H1 (cell line): Measurements from ENCODE around the gene C19orf44.

Experiments
- ATF2 ChIP-seq: IDR thresholded peaks from 2 replicates; pipeline ENCODE4 v1.6.1; 2012; ENCODE audit warnings: low read length, inconsistent platforms
- CHD7 ChIP-seq: fragments of 300-600 bp; sonication (generic); IDR thresholded peaks from 2 replicates; pipeline ENCODE4 v1.7.1; 2012; ENCODE audit warnings: low read length, moderate library complexity, mild to moderate bottlenecking, inconsistent platforms; ENCODE audit not compliant: insufficient replicate concordance
- EZH2 ChIP-seq: fragments of 200-600 bp; sonication (generic); IDR thresholded peaks from 2 replicates; pipeline ENCODE4 v1.7.1; 2012; ENCODE audit warnings: low read depth, mild to moderate bottlenecking, moderate library complexity, low read length, inconsistent platforms; ENCODE audit not compliant: severe bottlenecking
- PHF8 ChIP-seq: fragments of 200-600 bp; sonication (generic); conservative IDR thresholded peaks from 2 replicates; pipeline ENCODE4 v1.7.1; 2012; ENCODE audit warnings: low read depth, mild to moderate bottlenecking, inconsistent platforms, low read length, moderate library complexity
- POLR2A ChIP-seq, 2 experiments: IDR thresholded peaks; 1 replicate in 1 of 2; 2 replicates in 1 of 2; pipeline ENCODE4 v1.6.1; 2011; ENCODE audit warnings: low read depth in 2 of 2, low read length in 2 of 2, mild to moderate bottlenecking in 2 of 2; ENCODE audit errors: control extremely low read depth in 1 of 2
- RBBP5 ChIP-seq: IDR thresholded peaks from 2 replicates; pipeline ENCODE4 v1.7.1; 2012; ENCODE audit warnings: low read depth, mild to moderate bottlenecking, inconsistent platforms, low read length, moderate library complexity, borderline replicate concordance
- SP1 ChIP-seq: IDR thresholded peaks from 2 replicates; pipeline ENCODE4 v1.6.1; 2011; ENCODE audit warnings: low read depth, low read length
- TAF1 ChIP-seq: IDR thresholded peaks from 2 replicates; pipeline ENCODE4 v1.6.1; 2011; ENCODE audit warnings: mild to moderate bottlenecking, low read depth, low read length
- TF ChIP-seq, protein P1 (sequence below), 3 experiments: IDR thresholded peaks; 1 replicate in 2 of 3; 2 replicates in 1 of 3; pipeline versions ENCODE4 v1.5.1 to v1.6.1; 2011; ENCODE audit warnings: low read length in 3 of 3, mild to moderate bottlenecking in 3 of 3, inconsistent platforms in 2 of 3, low read depth in 1 of 3, moderate library complexity in 1 of 3; ENCODE audit not compliant: insufficient read depth in 1 of 3; ENCODE audit errors: control extremely low read depth in 1 of 3

DNA sequence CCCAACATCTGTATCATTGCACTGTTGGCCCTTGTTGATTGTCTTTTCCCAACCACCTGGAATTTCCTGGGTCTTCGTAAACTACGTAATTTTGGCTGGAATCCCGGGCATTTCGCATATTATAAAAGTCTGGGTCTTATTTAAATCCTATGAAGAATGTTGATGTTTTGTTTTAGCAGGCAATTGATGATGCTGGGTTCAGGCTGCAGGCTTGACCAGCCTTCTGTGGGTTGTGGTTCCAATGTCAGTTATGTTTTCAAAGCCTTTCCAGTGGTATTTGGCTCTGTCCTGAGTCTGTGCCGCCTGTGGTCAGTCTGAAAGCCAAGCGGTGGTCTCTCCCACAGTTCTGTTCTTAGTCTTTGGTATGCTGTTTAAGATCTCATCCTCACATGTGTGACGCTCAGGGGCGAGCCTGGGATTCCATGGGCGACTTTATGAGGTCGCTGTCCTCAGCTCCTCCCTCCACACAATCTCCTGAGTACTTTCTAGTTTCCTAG, 63.6 kb downstream of the C19orf44 start:
- TF ChIP-seq TAF1 (no peak), CHD7 (no peak), POLR2A (IDR thresholded peaks at IDR 0.05; ENCODE audit: control extremely low read depth in 1 of 2, low read depth in 2 of 2, low read length in 2 of 2) (no peak), PHF8 (no peak), EZH2 (no peak), RBBP5 (no peak), ATF2 (no peak), SP1 (no peak)
- TF ChIP-seq, protein P1, sequence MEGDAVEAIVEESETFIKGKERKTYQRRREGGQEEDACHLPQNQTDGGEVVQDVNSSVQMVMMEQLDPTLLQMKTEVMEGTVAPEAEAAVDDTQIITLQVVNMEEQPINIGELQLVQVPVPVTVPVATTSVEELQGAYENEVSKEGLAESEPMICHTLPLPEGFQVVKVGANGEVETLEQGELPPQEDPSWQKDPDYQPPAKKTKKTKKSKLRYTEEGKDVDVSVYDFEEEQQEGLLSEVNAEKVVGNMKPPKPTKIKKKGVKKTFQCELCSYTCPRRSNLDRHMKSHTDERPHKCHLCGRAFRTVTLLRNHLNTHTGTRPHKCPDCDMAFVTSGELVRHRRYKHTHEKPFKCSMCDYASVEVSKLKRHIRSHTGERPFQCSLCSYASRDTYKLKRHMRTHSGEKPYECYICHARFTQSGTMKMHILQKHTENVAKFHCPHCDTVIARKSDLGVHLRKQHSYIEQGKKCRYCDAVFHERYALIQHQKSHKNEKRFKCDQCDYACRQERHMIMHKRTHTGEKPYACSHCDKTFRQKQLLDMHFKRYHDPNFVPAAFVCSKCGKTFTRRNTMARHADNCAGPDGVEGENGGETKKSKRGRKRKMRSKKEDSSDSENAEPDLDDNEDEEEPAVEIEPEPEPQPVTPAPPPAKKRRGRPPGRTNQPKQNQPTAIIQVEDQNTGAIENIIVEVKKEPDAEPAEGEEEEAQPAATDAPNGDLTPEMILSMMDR (IDR thresholded peaks at IDR 0.05; ENCODE audit: control extremely low read depth in 1 of 3, insufficient read depth in 1 of 3, low read depth in 1 of 3, low read length in 3 of 3): no peak
